ENCODE data around the gene APOH. TPM values are rescaled to one million over a fixed set of nuclear protein-coding genes. Genes with fewer than 3 reads are reported as not detected.

The APOH gene
- total RNA-seq, 1 donor from 2014 or later, result not detected

DNA sequence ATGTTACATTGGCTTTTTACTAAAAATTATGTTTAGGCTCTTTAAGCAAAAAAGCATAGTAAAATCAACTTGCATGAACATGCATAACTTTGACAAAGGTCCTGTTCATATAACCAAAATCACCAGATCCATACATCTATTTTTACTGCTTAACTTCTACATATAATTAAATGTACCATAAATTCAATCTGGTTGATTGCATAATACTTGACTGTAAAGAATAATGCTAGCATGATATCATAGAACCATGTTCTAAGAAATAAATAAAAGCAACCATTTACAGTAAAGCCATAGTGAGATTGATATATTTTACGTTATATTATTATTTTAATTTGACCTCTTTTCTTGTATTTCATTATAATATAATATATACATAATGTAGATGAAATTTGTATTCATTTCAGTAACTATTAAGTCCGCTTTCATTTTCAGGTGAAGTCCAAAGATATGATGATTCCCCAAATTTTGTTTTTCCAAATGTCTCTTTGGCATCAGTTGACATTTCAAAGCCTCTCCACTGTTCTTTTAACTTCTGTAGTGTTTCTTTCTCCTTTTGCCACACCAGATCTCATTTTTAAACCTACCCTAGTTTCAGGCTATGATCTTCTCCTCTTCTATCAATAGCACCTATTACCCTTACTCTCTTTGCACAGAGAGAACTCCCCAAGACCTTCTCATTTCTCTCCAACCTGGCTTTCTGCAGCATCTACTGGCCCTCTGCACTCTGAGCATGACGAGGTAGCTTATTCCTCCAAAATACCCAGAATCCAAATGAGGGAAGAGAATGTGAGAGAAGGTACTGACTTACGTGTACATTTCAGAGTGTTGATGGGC lies 1.8 kb downstream of the APOH start:
- no peaks in the 10 kb centered on the region for H3K9me3 Mint-ChIP-seq (ENCODE audit: low read depth)
- H3K4me3 Mint-ChIP-seq (ENCODE audit: unreplicated experiment), result no peak overlapping the region
- DNase-seq (ENCODE audit: low spot score), result no peak
- TF ChIP-seq, protein P1, sequence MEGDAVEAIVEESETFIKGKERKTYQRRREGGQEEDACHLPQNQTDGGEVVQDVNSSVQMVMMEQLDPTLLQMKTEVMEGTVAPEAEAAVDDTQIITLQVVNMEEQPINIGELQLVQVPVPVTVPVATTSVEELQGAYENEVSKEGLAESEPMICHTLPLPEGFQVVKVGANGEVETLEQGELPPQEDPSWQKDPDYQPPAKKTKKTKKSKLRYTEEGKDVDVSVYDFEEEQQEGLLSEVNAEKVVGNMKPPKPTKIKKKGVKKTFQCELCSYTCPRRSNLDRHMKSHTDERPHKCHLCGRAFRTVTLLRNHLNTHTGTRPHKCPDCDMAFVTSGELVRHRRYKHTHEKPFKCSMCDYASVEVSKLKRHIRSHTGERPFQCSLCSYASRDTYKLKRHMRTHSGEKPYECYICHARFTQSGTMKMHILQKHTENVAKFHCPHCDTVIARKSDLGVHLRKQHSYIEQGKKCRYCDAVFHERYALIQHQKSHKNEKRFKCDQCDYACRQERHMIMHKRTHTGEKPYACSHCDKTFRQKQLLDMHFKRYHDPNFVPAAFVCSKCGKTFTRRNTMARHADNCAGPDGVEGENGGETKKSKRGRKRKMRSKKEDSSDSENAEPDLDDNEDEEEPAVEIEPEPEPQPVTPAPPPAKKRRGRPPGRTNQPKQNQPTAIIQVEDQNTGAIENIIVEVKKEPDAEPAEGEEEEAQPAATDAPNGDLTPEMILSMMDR (IDR thresholded peaks at IDR 0.05), result no peak
- H3K27me3 Mint-ChIP-seq (ENCODE audit: low read depth), result peaks cover 3% of the 10 kb centered on the region
- peaks cover 15% of the 10 kb centered on the region for H3K4me1 Mint-ChIP-seq (ENCODE audit: low read depth)
- peaks cover 2% of the 10 kb centered on the region for H3K36me3 Mint-ChIP-seq (ENCODE audit: low read depth)
- H3K27ac Mint-ChIP-seq (ENCODE audit: unreplicated experiment), result no peak overlapping the region

DNA sequence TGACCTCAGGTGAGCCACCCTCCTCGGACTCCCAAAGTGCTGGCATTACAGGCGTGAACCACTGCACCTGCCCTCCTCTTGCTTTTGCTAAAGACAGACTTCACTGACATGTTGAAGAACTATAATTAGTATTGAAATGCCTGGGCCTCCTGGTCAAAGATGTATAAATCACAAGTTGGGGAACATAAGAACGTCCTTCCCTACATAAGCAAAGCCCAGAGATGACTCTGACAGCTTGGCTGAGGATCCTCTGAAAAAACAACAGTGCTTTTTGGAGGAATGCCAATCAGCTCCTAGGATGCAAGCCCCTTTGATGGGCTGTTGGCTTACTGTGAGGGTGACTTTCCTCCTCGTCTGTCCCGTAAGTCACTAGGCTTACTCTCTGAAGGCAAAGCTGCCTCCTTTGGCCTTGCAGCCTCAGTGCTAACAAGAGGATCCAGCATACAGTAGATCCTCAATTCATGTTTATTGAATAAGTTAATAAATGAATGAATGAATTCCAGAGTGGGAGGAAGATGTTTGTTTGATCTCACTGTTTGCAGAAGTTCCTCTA lies 6.3 kb downstream of the APOH start:
- peaks cover 3% of the 10 kb centered on the region for H3K4me1 Mint-ChIP-seq (ENCODE audit: low read depth)

DNA sequence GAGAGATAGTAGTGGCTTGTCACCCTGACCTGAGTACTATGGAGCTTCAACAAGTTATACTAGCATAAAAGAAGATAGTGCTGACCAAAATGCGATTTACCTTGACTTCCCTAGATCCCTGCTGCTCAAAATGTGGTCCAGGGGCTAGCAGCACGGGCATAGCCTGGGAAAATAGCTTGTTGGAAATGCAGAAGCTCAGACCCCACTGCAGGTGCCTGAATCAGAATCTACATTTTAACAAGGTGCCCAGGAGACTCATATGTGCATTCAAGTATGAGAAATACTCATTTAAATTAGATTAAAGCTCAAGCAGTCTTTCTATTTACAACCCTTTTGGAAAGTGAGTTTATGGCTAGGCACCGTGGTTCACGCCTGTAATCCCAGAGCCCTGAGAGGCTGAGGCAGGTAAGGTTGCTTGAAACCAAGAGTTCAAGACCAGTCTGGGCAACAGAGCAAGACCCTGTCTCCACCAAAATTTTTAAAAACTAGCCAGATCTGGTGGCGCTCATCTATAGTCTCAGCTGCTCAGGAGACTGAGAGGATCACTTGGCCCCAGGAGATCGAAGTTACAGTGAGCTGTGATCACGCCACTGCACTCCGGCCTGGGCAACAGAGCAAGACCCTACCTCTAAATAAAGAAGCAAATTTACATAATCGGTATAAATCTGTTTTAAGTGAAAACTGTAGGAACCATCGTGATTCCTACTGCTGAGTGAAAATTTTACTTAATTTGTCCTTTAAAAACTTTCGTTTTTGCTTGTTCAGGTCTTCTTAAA lies 7.3 kb downstream of the APOH start:
- TF ChIP-seq, protein P1 (IDR thresholded peaks at IDR 0.05), result no peak
- Mint-ChIP-seq H3K4me1 (ENCODE audit: low read depth) (peaks cover 3% of the 10 kb centered on the region), H3K4me3 (ENCODE audit: unreplicated experiment) (no peak overlapping the region), H3K27me3 (ENCODE audit: low read depth) (peaks cover 4% of the 10 kb centered on the region), H3K9me3 (ENCODE audit: low read depth) (no peaks in the 10 kb centered on the region), H3K27ac (ENCODE audit: unreplicated experiment) (no peak overlapping the region), H3K36me3 (ENCODE audit: low read depth) (no peaks in the 10 kb centered on the region)
- no peak for DNase-seq (ENCODE audit: low spot score)

More for the DNA sequence above, 6.3 kb downstream of the APOH start:
- no peak for DNase-seq (ENCODE audit: low spot score)
- Mint-ChIP-seq H3K9me3 (ENCODE audit: low read depth) (no peaks in the 10 kb centered on the region), H3K4me3 (ENCODE audit: unreplicated experiment) (no peak overlapping the region), H3K27me3 (ENCODE audit: low read depth) (peaks cover 4% of the 10 kb centered on the region), H3K36me3 (ENCODE audit: low read depth) (no peaks in the 10 kb centered on the region), H3K27ac (ENCODE audit: unreplicated experiment) (no peak overlapping the region)
- TF ChIP-seq, protein P1 (IDR thresholded peaks at IDR 0.05), result no peak

GRCh38 chr17:66221343-66221742 lies 7.9 kb downstream of the APOH start:
- Mint-ChIP-seq H3K4me1 (ENCODE audit: low read depth) (peaks cover 3% of the 10 kb centered on the region), H3K4me3 (ENCODE audit: unreplicated experiment) (no peak overlapping the region), H3K9me3 (ENCODE audit: low read depth) (no peaks in the 10 kb centered on the region), H3K27ac (ENCODE audit: unreplicated experiment) (no peak overlapping the region), H3K27me3 (ENCODE audit: low read depth) (peaks cover 7% of the 10 kb centered on the region), H3K36me3 (ENCODE audit: low read depth) (no peaks in the 10 kb centered on the region)
- TF ChIP-seq, protein P1 (IDR thresholded peaks at IDR 0.05), result no peak
- no peak for DNase-seq (ENCODE audit: low spot score)

All from chondrocyte (in vitro differentiated cells).